ENCODE data around the gene ARPC4.

ARPC4 gene

GRCh38 chr3:9793161-9793781 lies 389 bp downstream of the ARPC4 start:
- DNase-seq (ENCODE audit: low read depth) = peak; percentile 64

- no peak for DNase-seq (ENCODE audit: low read depth)
These were observed 1.5 kb downstream of the ARPC4 start for GRCh38 chr3:9794400-9794799.

GRCh38 chr3:9795207-9795606 lies 2.3 kb downstream of the ARPC4 start:
- DNase-seq (ENCODE audit: low read depth) = no peak

GRCh38 chr3:9797196-9797945 lies 4.5 kb downstream of the ARPC4 start:
- no peak for DNase-seq (ENCODE audit: low read depth)

- DNase-seq (ENCODE audit: low read depth) = no peak
These were observed 7.6 kb downstream of the ARPC4 start for GRCh38 chr3:9800529-9800928.

GRCh38 chr3:9803494-9803893 lies 10.6 kb downstream of the ARPC4 start:
- no peak for DNase-seq (ENCODE audit: low read depth)

GRCh38 chr3:9804996-9805395 lies 12.1 kb downstream of the ARPC4 start:
- no peak for DNase-seq (ENCODE audit: low read depth)

GRCh38 chr3:9806137-9806536 lies 13.3 kb downstream of the ARPC4 start:
- no peak for DNase-seq (ENCODE audit: low read depth)

- no peak for DNase-seq (ENCODE audit: low read depth)
These were observed 14.1 kb downstream of the ARPC4 start for GRCh38 chr3:9806688-9807589.

- no peak for DNase-seq (ENCODE audit: low read depth)
These were observed 15.1 kb downstream of the ARPC4 start for GRCh38 chr3:9807981-9808344.

GRCh38 chr3:9808345-9809037 lies 15.6 kb downstream of the ARPC4 start:
- no peak for DNase-seq (ENCODE audit: low read depth)

- DNase-seq (ENCODE audit: low read depth) = no peak
These were observed 16.3 kb downstream of the ARPC4 start for GRCh38 chr3:9809239-9809614.

- DNase-seq (ENCODE audit: low read depth) = peak; percentile 62
These were observed 16.9 kb downstream of the ARPC4 start, which contains the start of gene TTLL3 for GRCh38 chr3:9809615-9810432. Gene TTLL3 (plus strand): TSS chr3:9810262. CDS start chr3:9810662, 400 bp downstream.

- no peak for DNase-seq (ENCODE audit: low read depth)
These were observed 17.5 kb downstream of the ARPC4 start for GRCh38 chr3:9810433-9810770.

- no peak for DNase-seq (ENCODE audit: low read depth)
These were observed 18.0 kb downstream of the ARPC4 start for GRCh38 chr3:9810846-9811245.

- no peak for DNase-seq (ENCODE audit: low read depth)
These were observed 20.1 kb downstream of the ARPC4 start for GRCh38 chr3:9812870-9813483.

- no peak for DNase-seq (ENCODE audit: low read depth)
These were observed 23.1 kb downstream of the ARPC4 start for GRCh38 chr3:9815986-9816385.

GRCh38 chr3:9817436-9817835 lies 24.6 kb downstream of the ARPC4 start:
- no peak for DNase-seq (ENCODE audit: low read depth)

GRCh38 chr3:9818666-9819335 lies 25.9 kb downstream of the ARPC4 start:
- DNase-seq (ENCODE audit: low read depth) = no peak

GRCh38 chr3:9820543-9820942 lies 27.7 kb downstream of the ARPC4 start:
- DNase-seq (ENCODE audit: low read depth) = no peak

Measured in amniotic epithelial cell (primary cell).